Transverse colon (tissue), 4 donors: ENCODE measurements around the gene DIP2A. TPM values are rescaled to one million over a fixed set of nuclear protein-coding genes. Genes with fewer than 3 reads are reported as not detected.

Experiments
- DNase-seq: peaks from one replicate; pipeline ENCODE4 v3.0.0-alpha.2; 2019
- H3K27ac ChIP-seq, 4 donors: fragments of 200-600 bp; sonication (generic); 2 replicates each; pipeline ENCODE4 v1.5.1; 2016 to 2018; ENCODE audit warnings: inconsistent platforms in 4 of 4
- H3K27me3 ChIP-seq: fragments of 200-600 bp; sonication (generic); 2 replicates; pipeline ENCODE4 v1.5.1; 2017; ENCODE audit warnings: inconsistent platforms
- H3K36me3 ChIP-seq, 4 donors: fragments of 200-600 bp; sonication (generic); 2 replicates each; pipeline ENCODE4 v1.5.1; 2017 to 2019; ENCODE audit warnings: inconsistent platforms in 4 of 4
- H3K4me1 ChIP-seq, 4 donors: fragments of 200-600 bp; sonication (generic); 2 replicates each; pipeline ENCODE4 v1.5.1; 2017 to 2020; ENCODE audit warnings: inconsistent platforms in 4 of 4
- H3K4me3 ChIP-seq, 4 donors: fragments of 200-600 bp; sonication (generic); 1 replicate in 1 of 4; 2 replicates in 3 of 4; pipeline versions ENCODE4 v1.5.1 to v1.6.1; 2017 to 2019; ENCODE audit warnings: inconsistent platforms in 4 of 4
- H3K9me3 ChIP-seq, 2 donors: fragments of 200-600 bp; sonication (generic); 2 replicates each; pipeline ENCODE4 v1.5.1; 2017 to 2019; ENCODE audit warnings: inconsistent platforms in 2 of 2
- EP300 ChIP-seq: sonication (generic); formaldehyde crosslinking; IDR thresholded peaks from one replicate; pipeline ENCODE4 v1.6.1; 2017; ENCODE audit warnings: antibody characterized with exemption, low read depth
- POLR2A ChIP-seq: fragments of 450-650 bp; IDR thresholded peaks from one replicate; pipeline ENCODE4 v1.6.1; 2016; ENCODE audit warnings: antibody characterized with exemption, mild to moderate bottlenecking, moderate library complexity
- POLR2AphosphoS5 ChIP-seq, 3 donors: sonication (generic); formaldehyde crosslinking; IDR thresholded peaks; one replicate each; pipeline ENCODE4 v1.6.1; 2016; ENCODE audit warnings: antibody characterized with exemption in 3 of 3
- WGBS, 2 donors: methylation state at CpG; one replicate each; pipeline ENCODE4 v1.1.5; 2018; ENCODE audit warnings: low coverage in 1 of 2; 5-methylcytosine and 5-hydroxymethylcytosine counted together
- in situ Hi-C, 4 donors: fragments of 200-750 bp; cut with MboI; loops; one replicate each; pipeline versions ENCODE4 v1.15.0 to v1.15.1; 2017; ENCODE audit warnings: low sequenced_read_pairs in 3 of 4, low pct_ligation_motif_present in 1 of 4, low pct_unique_long_range_greater_than_20kb in 1 of 4
- intact Hi-C: fragments of 100-400 bp; cut with DNase I; formaldehyde crosslinking; loops from one replicate; pipeline ENCODE4 v1.15.1; 2023; ENCODE audit warnings: low total_unique reads
- total RNA-seq, 4 donors: library from RNA; depleted of rRNA; stranded (reverse); fragments of >200 nt; gene quantifications; one replicate each; pipeline ENCODE4 v1.1.0, GENCODE V29; 2016
- TF ChIP-seq, protein P1 (sequence below), 5 experiments: fragments of 200-600 bp in 3 of 5; fragments of 450-650 bp in 2 of 5; sonication (generic) in 3 of 5; IDR thresholded peaks; 1 replicate in 2 of 5; 2 replicates in 3 of 5; pipeline ENCODE4 v1.5.1; 2016 to 2017; ENCODE audit warnings: antibody characterized with exemption in 5 of 5, inconsistent platforms in 3 of 5, mild to moderate bottlenecking in 2 of 5, moderate library complexity in 1 of 5

The DIP2A gene
- total RNA-seq, 4 donors from 2014 or later, result 68.8 to 121 (median 92.9) TPM

DNA sequence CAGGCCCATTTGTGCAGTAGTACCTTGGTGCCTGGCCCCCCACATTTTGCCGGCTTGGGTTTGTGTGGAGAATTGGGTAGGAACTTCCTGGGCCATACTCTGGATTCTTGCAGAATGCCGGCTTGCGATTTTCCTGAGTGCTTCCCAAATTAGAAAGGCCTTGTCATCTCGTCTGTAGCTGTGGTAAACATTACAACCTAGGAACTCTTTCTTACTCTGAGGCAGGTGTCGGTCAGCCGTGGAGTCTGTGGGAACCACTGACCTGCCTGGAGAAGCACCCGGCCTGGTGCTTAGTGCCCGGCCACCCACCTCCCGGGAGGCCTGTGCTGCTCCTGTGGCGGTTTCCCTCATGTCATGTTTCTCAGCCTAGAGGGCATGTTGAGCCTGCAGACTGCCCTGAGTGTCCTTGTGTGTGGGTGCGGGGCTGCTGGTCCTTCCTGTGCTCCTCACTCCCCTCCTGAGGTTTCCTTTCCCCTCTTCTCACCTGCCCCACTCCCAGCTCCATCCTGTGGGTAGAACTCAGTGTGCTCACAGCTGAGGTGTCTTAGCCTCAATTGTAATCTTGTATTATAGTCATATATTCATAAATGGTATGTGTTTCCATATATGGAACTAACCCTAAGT, 81.5 kb downstream of the DIP2A start:
- Histone ChIP-seq H3K27ac (no peak overlapping the region), H3K4me1 (no peaks in the 10 kb centered on the region), H3K4me3 (no peak overlapping the region), H3K27me3 (no peaks in the 10 kb centered on the region), H3K36me3 (peaks cover 0 to 41% (median 19%) of the 10 kb centered on the region in 4 donors), H3K9me3 (no peaks in the 10 kb centered on the region)
- intact Hi-C loops, result no loop called here
- in situ Hi-C loops, result no loop called here
- 98 to 100% methylated on average over 1 to 11 of the region's 11 CpGs for WGBS, 2 donors
- no peak for DNase-seq
- TF ChIP-seq, protein P1, sequence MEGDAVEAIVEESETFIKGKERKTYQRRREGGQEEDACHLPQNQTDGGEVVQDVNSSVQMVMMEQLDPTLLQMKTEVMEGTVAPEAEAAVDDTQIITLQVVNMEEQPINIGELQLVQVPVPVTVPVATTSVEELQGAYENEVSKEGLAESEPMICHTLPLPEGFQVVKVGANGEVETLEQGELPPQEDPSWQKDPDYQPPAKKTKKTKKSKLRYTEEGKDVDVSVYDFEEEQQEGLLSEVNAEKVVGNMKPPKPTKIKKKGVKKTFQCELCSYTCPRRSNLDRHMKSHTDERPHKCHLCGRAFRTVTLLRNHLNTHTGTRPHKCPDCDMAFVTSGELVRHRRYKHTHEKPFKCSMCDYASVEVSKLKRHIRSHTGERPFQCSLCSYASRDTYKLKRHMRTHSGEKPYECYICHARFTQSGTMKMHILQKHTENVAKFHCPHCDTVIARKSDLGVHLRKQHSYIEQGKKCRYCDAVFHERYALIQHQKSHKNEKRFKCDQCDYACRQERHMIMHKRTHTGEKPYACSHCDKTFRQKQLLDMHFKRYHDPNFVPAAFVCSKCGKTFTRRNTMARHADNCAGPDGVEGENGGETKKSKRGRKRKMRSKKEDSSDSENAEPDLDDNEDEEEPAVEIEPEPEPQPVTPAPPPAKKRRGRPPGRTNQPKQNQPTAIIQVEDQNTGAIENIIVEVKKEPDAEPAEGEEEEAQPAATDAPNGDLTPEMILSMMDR (IDR thresholded peaks at IDR 0.05), result no peak
- no peak for TF ChIP-seq POLR2AphosphoS5 (IDR thresholded peaks at IDR 0.05)
- TF ChIP-seq POLR2A, result no peak
- TF ChIP-seq EP300, result no peak

DNA sequence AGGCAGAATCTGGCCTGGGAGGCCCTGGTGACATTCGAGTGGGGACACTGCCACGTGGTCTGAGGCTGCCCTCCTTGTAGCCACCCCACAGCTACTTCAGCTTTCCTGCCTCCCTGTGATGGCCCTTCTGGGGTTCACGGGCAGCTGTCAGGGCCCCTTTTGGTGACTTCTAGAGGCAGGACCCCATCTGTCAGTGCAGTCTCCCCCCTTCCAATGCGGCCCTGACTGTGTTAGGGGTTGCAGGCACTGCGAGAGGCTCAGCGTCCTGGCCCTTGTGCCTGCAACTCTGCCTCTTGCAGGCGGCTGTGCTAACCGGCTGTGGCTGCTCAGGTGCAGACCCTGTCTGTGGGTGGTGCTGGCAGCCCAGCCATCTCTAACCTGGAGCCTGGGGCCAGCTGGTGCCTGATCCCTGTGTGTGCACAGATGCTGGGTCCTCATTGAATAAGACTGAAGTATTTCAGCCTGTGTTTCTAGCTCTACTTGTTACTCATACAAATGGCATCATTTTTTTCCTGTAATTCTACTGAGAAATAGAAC, 84.0 kb downstream of the DIP2A start:
- no peaks in the 10 kb centered on the region for H3K4me1 ChIP-seq
- H3K36me3 ChIP-seq, result peaks cover 0 to 45% (median 21%) of the 10 kb centered on the region in 4 donors
- in situ Hi-C loops (no loop called here), intact Hi-C loops (no loop called here)
- no peaks in the 10 kb centered on the region for H3K27me3 ChIP-seq
- DNase-seq, result no peak
- H3K9me3 ChIP-seq, result no peaks in the 10 kb centered on the region
- WGBS, 2 donors, result 93% methylated on average over 7 of the region's 8 CpGs; no CpG with 5 or more reads in 1 of the 2 donors
- H3K27ac ChIP-seq, result no peak overlapping the region
- TF ChIP-seq POLR2A (no peak), POLR2AphosphoS5 (IDR thresholded peaks at IDR 0.05) (no peak), EP300 (no peak)
- TF ChIP-seq, protein P1 (IDR thresholded peaks at IDR 0.05), result no peak
- H3K4me3 ChIP-seq, result no peak overlapping the region

DNA sequence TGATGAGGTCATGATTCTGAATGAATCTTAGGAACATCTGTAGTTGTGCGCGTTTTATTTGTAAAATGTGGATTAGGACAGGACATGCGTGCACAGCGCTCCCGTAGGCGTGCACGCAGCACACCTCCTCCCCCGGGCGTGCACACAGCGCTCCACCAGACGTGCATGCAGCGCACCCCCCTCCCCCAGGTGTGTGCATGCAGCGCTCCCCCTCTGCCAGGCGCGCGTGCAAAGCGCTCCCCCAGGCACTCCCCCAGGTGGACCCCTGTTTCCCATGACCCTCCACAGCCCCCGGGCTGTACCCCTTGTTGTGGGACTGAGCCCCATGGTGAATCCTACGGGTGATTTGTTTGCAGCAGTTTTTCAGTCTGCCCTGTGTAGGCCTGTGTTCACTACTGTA, 84.6 kb downstream of the DIP2A start:
- WGBS, 2 donors, result 90 to 95% methylated on average over 6 to 19 of the region's 19 CpGs

GRCh38 chr21:46544003-46544402, 85.3 kb downstream of the DIP2A start:
- DNase-seq, result no peak
- 86 to 88% methylated on average over 6 to 8 of the region's 8 CpGs for WGBS, 2 donors
- Histone ChIP-seq H3K9me3 (no peaks in the 10 kb centered on the region), H3K27ac (no peak overlapping the region), H3K36me3 (peaks cover 0 to 42% (median 21%) of the 10 kb centered on the region in 4 donors), H3K4me1 (no peaks in the 10 kb centered on the region), H3K4me3 (no peak overlapping the region), H3K27me3 (no peaks in the 10 kb centered on the region)
- intact Hi-C loops, result no loop called here
- TF ChIP-seq POLR2A, result no peak
- TF ChIP-seq EP300, result no peak
- TF ChIP-seq, protein P1 (IDR thresholded peaks at IDR 0.05), result no peak
- TF ChIP-seq POLR2AphosphoS5 (IDR thresholded peaks at IDR 0.05), result no peak
- in situ Hi-C loops, result no loop called here

More for the DNA sequence above, 84.6 kb downstream of the DIP2A start:
- H3K9me3 ChIP-seq, result no peaks in the 10 kb centered on the region
- no peaks in the 10 kb centered on the region for H3K27me3 ChIP-seq
- H3K27ac ChIP-seq, result no peak overlapping the region
- intact Hi-C loops (no loop called here), in situ Hi-C loops (no loop called here)
- no peak for DNase-seq
- peaks cover 0 to 42% (median 21%) of the 10 kb centered on the region in 4 donors for H3K36me3 ChIP-seq
- TF ChIP-seq POLR2AphosphoS5 (IDR thresholded peaks at IDR 0.05) (no peak), POLR2A (no peak), EP300 (no peak)
- TF ChIP-seq, protein P1 (IDR thresholded peaks at IDR 0.05), result no peak
- H3K4me3 ChIP-seq, result no peak overlapping the region
- no peaks in the 10 kb centered on the region for H3K4me1 ChIP-seq
